ENCODE data around the gene ASIC2. TPM values are rescaled to one million over a fixed set of nuclear protein-coding genes. Genes with fewer than 3 reads are reported as not detected.
A peak's percentile ranks its signal among the peaks of the same experiment; 100 is the strongest.

Gene ASIC2
- total RNA-seq, 1 donor from 2014 or later: not detected

DNA sequence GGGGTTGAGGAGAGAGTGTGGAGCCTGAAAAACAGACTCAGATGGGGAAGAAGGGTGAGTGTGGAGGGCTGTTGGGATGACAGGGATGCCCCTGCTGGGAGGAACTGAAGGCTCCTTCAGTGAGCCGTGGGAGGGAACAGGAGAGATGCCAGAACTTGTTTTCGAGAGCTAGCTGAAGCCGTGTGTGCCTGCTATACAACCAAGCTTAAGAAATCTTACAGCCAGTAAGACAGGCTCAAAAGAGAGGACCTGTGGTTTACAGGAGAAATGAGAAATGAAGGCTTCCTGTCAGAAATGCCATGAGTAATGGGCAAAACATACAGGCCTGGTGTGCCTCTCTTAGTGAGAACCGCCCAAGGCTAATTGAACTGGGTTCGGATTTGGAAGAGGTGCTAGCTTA lies 201.8 kb downstream of the ASIC2 start:
- Mint-ChIP-seq H3K4me3 (ENCODE audit: unreplicated experiment) (no peak overlapping the region), H3K4me1 (ENCODE audit: unreplicated experiment) (no peaks in the 10 kb centered on the region), H3K27ac (ENCODE audit: unreplicated experiment) (peak overlapping the region; percentile 32), H3K36me3 (ENCODE audit: low read depth, unreplicated experiment) (no peaks in the 10 kb centered on the region), H3K27me3 (ENCODE audit: unreplicated experiment) (peaks cover 7% of the 10 kb centered on the region), H3K9me3 (ENCODE audit: unreplicated experiment) (no peaks in the 10 kb centered on the region)
- no peak for TF ChIP-seq CTCF (IDR thresholded peaks at IDR 0.05; ENCODE audit: unreplicated experiment)
- no peak for DNase-seq (ENCODE audit: low spot score)

GRCh38 chr17:33090806-33091205 lies 202.3 kb downstream of the ASIC2 start:
- no peak for DNase-seq (ENCODE audit: low spot score)
- H3K36me3 Mint-ChIP-seq (ENCODE audit: low read depth, unreplicated experiment): no peaks in the 10 kb centered on the region
- no peaks in the 10 kb centered on the region for H3K4me1 Mint-ChIP-seq (ENCODE audit: unreplicated experiment)
- H3K9me3 Mint-ChIP-seq (ENCODE audit: unreplicated experiment): no peaks in the 10 kb centered on the region
- H3K4me3 Mint-ChIP-seq (ENCODE audit: unreplicated experiment): no peak overlapping the region
- peaks cover 7% of the 10 kb centered on the region for H3K27me3 Mint-ChIP-seq (ENCODE audit: unreplicated experiment)
- H3K27ac Mint-ChIP-seq (ENCODE audit: unreplicated experiment): peak overlapping the region; percentile 32
- no peak for TF ChIP-seq CTCF (IDR thresholded peaks at IDR 0.05; ENCODE audit: unreplicated experiment)

DNA sequence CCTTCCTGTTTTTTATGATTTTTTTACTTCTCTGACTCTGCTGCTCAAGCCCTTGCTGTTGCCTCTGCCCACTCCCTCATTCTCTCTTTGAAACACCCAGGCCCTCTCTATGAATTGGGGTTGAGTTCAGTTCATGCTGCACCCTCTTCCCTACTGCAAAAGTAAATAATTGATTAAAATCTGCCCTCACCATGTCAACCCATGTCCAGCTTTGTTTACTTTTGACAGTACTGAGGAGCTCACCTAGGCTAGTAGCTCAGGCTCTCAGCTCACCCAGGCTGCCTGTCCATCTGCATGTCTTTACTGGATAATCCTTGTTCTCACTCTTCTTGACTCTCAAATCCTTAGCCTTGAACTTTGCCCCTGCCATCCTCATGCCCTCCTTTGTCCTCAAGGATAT lies 206.2 kb downstream of the ASIC2 start:
- Mint-ChIP-seq H3K4me1 (ENCODE audit: unreplicated experiment) (no peaks in the 10 kb centered on the region), H3K27me3 (ENCODE audit: unreplicated experiment) (peaks cover 7% of the 10 kb centered on the region), H3K9me3 (ENCODE audit: unreplicated experiment) (no peaks in the 10 kb centered on the region), H3K4me3 (ENCODE audit: unreplicated experiment) (no peak overlapping the region), H3K27ac (ENCODE audit: unreplicated experiment) (no peak overlapping the region), H3K36me3 (ENCODE audit: low read depth, unreplicated experiment) (no peaks in the 10 kb centered on the region)
- TF ChIP-seq CTCF (IDR thresholded peaks at IDR 0.05; ENCODE audit: unreplicated experiment): no peak
- no peak for DNase-seq (ENCODE audit: low spot score)

DNA sequence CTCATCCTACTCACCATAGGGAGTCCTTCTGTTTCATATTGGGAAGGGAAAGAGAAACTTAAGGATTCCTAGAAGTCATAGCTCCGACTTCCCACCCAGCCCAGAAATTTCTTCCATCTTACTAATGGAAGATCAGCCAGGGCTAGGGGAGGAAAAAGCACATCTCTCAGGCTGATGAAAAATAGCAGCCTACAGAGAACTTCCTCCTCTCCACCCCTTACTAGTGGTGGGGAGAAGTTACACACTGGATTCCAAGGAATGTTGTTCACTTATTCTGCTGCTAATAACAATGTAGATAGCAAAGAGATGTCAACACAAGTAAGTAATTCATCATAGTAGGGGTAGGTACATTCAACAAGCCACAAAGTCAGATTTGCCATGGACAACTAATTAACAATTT lies 207.1 kb downstream of the ASIC2 start:
- Mint-ChIP-seq H3K4me3 (ENCODE audit: unreplicated experiment) (no peak overlapping the region), H3K4me1 (ENCODE audit: unreplicated experiment) (no peaks in the 10 kb centered on the region), H3K27ac (ENCODE audit: unreplicated experiment) (no peak overlapping the region), H3K27me3 (ENCODE audit: unreplicated experiment) (peaks cover 7% of the 10 kb centered on the region), H3K36me3 (ENCODE audit: low read depth, unreplicated experiment) (no peaks in the 10 kb centered on the region), H3K9me3 (ENCODE audit: unreplicated experiment) (no peaks in the 10 kb centered on the region)
- no peak for DNase-seq (ENCODE audit: low spot score)
- TF ChIP-seq CTCF (IDR thresholded peaks at IDR 0.05; ENCODE audit: unreplicated experiment): no peak

GRCh38 chr17:33085256-33085655 lies 207.8 kb downstream of the ASIC2 start:
- no peak for TF ChIP-seq CTCF (IDR thresholded peaks at IDR 0.05; ENCODE audit: unreplicated experiment)
- Mint-ChIP-seq H3K36me3 (ENCODE audit: low read depth, unreplicated experiment) (no peaks in the 10 kb centered on the region), H3K27me3 (ENCODE audit: unreplicated experiment) (peaks cover 4% of the 10 kb centered on the region), H3K9me3 (ENCODE audit: unreplicated experiment) (no peaks in the 10 kb centered on the region), H3K27ac (ENCODE audit: unreplicated experiment) (no peak overlapping the region), H3K4me1 (ENCODE audit: unreplicated experiment) (no peaks in the 10 kb centered on the region), H3K4me3 (ENCODE audit: unreplicated experiment) (no peak overlapping the region)
- no peak for DNase-seq (ENCODE audit: low spot score)

Data from endothelial cell (in vitro differentiated cells).